Astrocyte of the spinal cord (primary cell): ENCODE results near the gene AZU1.

Source experiments
- DNase-seq: peaks from one replicate; pipeline ENCODE4 v3.0.0; 2011; ENCODE audit warnings: low read depth, low spot score
- H3K4me3 ChIP-seq: 2 replicates; pipeline ENCODE4 v1.5.1; 2011; ENCODE audit warnings: low read depth, mild to moderate bottlenecking, low read length, moderate library complexity
- in situ Hi-C: cut with HindIII; loops from 2 replicates; pipeline ENCODE4 v1.10.0; 2017; ENCODE audit warnings: low sequenced_read_pairs
- TF ChIP-seq, protein P1 (sequence below): IDR thresholded peaks from 2 replicates; pipeline ENCODE4 v1.5.1; 2012; ENCODE audit warnings: low read depth, mild to moderate bottlenecking, low read length, inconsistent platforms

Gene AZU1

DNA sequence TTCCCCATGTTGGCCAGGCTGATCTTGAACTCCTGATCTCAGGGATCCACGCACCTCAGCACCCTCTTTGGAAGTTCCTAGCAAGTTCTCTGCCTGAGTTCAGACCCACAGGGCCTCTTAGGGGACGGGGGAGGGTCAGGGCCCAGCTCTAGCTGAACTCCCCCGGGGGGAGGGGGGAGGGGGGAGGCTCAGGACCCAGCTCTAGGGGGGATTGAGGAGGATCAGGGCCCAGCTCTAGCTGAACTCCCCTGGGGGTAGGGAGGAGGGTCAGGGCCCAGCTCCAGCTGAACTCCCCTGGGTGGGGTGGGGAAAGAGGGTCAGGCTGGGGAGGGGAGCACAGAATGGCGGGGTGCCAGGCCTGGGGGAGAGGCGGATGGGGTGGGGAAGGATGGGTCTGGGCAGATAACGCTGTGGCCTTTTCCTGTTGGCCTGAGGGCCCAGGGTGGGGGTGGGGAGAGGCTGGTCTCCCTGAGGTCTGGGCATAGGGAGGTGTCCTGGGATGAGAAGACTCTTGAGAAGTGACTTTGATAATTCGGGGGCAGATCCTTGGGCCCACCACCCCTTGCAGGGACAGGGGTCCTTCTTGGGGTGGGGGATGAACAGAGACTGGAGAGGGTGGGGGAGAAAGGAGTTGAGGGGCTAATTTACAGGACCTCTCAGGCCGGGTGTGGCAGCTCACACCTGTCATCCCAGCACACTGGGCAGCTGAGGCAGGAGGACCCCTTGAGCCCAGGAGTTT lies 35.9 kb upstream of the AZU1 start:
- DNase-seq: no peak
- H3K4me3 ChIP-seq: no peak overlapping the region
- TF ChIP-seq, protein P1, sequence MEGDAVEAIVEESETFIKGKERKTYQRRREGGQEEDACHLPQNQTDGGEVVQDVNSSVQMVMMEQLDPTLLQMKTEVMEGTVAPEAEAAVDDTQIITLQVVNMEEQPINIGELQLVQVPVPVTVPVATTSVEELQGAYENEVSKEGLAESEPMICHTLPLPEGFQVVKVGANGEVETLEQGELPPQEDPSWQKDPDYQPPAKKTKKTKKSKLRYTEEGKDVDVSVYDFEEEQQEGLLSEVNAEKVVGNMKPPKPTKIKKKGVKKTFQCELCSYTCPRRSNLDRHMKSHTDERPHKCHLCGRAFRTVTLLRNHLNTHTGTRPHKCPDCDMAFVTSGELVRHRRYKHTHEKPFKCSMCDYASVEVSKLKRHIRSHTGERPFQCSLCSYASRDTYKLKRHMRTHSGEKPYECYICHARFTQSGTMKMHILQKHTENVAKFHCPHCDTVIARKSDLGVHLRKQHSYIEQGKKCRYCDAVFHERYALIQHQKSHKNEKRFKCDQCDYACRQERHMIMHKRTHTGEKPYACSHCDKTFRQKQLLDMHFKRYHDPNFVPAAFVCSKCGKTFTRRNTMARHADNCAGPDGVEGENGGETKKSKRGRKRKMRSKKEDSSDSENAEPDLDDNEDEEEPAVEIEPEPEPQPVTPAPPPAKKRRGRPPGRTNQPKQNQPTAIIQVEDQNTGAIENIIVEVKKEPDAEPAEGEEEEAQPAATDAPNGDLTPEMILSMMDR: no peak
- in situ Hi-C loops: no loop called here

DNA sequence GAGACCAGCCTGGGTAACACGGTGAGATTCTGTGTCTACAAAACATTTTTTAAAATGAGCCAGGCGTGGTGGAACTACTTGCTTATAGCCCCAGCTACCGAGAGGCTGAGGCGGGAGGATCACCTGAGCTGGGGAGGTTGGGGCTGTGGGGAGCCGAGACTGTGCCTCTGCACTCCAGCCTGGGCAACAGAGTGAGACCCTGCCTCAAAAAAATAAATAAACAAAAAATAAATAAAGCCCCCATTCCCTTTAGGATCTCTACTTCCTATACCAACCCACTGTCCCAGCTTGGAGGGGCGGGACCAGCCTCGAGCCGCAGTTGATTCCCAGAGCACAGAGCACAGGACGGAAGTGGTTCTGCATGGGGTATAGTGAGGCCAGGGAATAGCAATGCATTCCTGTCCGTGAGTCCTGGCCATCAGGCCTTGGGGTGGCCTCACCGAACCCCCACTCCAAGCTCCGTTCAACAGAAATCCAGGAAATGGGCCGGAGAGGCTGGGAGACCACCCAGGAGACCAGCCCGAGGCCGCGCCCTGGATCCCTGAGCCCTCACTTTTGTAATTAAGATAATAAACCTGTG lies 35.2 kb upstream of the AZU1 start:
- DNase-seq: no peak
- TF ChIP-seq, protein P1: no peak
- no peak overlapping the region for H3K4me3 ChIP-seq
- in situ Hi-C loops: no loop called here

DNA sequence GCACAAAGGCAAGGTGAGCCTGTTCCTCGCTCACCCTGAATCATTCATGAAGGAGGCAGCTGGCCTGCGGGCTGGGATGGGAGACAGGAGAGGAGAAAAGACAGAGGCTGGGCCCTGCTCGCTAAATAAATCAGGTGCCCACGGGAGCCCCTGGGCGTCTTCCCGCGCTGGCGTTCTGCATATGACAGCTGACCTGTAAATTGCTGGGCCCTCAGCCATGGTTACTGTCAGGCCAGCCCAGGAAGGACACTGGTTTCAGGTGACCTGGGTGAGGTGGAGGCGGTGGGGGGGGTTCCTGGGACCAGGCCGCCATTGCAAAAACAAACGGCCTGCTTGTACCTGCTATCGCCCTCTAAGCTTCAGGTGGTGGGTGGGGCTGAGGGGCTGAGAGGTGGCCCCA lies 33.8 kb upstream of the AZU1 start:
- TF ChIP-seq, protein P1: no peak
- H3K4me3 ChIP-seq: no peak overlapping the region
- DNase-seq: no peak
- in situ Hi-C loops: no loop called here

DNA sequence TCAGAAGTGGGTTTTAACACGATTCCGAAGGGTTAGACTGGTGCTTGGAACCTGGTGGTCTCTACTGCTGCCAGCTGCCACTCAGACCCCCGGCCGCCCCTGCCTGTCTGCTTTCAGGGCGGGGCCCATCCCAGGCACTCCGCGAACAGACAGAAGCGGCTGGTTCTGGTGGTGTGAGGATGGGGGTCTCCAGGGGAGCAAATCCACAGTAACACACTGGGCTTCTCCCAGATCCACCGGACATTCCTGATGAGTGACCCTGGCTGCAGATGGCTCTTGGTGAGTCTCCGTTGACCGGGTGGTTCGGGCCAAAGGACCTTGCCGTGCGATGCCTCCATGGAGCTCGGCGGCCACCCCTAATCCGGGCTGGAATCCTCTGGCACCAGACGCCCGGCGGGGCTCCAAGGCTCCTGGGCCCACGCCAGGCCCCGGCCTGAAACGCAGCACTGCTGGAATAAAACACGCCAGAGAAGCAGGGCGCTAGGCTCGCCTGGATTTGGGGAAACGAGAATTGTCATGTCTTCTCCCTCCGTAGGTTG lies 32.5 kb upstream of the AZU1 start:
- H3K4me3 ChIP-seq: no peak overlapping the region
- in situ Hi-C loops: no loop called here
- TF ChIP-seq, protein P1: no peak
- no peak for DNase-seq

DNA sequence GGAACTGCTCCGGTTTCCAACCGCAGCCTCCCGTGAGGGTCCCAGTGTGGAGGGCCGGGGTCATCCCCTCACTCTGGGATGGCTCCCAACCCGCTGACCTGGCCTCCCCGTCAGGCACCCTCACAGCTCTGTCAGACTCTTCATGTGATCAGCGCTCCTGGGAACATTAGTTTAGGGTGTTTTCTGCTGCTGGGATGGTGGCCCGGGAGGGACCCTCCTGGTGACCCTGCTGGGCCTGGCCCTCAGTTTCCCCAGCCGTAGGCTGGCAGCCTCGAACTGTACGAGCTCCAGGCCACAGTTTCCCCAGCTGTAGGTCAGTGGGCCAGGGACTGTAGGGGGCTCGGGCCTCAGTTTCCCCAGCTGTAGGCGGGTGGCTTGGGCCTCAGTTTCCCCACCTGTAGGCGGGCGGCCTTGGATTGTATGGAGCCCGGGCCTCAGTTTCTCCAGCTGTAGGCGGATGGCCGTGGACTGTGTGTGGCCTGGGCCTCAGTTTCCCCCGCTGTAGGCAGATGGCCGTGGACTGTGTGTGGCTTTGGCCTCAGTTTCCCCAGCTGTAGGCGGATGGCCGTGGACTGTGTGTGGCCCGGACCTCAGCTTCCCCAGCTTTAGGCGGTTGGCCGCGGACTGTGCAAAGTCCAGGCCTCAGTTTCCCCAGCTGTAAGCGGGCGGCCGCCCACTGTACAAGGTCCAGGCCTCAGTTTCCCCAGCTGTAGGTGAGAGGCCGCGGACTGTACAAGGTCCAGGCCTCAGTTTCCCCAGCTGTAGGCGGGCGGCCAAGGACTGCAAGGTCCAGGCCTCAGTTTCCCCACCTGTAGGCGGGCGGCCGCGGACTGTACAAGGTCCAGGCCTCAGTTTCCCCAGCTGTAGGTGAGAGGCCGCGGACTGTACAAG lies 31.7 kb upstream of the AZU1 start:
- DNase-seq: no peak
- TF ChIP-seq, protein P1: no peak
- in situ Hi-C loops: no loop called here
- peak overlapping the region; percentile 61 for H3K4me3 ChIP-seq

DNA sequence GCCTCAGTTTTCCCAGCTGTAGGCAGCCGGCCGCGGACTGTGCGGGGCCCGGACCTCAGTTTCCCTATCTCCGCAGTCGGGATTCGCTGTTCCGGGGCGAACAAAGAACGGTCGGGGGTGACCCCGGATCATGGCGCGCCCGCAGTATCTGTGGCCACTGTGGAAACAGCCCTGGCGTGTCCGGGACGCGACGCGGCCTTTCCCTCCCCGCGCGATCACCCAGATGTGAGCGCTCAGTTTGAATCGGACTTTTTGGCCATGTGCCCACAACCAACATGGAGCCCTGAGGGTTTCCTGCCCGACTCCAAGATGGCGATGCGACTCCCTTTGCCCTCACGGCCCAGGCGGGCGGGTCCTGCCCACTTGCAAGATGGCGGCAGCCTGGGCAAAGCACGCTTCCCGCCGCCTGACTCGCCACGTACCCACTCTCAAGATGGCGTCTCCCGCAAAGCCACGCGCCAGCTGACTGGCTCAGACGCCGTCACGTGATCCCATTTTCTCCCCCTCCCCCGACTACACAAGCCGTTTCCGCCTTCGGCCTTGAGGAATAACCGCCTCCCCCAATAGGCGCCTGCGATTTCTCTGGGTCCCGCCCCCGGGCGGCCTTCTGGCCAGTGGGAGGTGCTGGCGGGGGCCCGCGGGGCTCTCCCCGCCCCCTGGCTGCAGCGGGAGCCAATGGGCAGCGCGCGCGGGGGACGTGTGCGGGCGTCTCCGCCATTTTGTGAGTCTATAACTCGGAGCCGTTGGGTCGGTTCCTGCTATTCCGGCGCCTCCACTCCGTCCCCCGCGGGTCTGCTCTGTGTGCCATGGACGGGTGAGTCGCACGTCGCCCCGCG lies 30.7 kb upstream of the AZU1 start, which contains the start of gene PTBP1:
TSS of gene PTBP1 (plus strand) at position 761 of the 836 bp plus-strand sequence. CDS start at position 807, 46 bp downstream.
- peak; percentile 100 for DNase-seq
- peak within 1 kb of the TSS; percentile 88 for H3K4me3 ChIP-seq
- TF ChIP-seq, protein P1: no peak
- in situ Hi-C loops: no loop called here
